GM12878 (cell line): ENCODE results near the gene ERBB3. TPM values are rescaled to one million over a fixed set of nuclear protein-coding genes. Genes with fewer than 3 reads are reported as not detected.
"Not testable (repeated sequence)": the region's sequence is repeated elsewhere in the genome, so short reads cannot be mapped to it uniquely, and the experiment has no call there.

Source experiments
- ATAC-seq: fragments of 200-7000 bp; cut with Tn5 transposase; 3 replicates; pipeline ENCODE4 v1.9.1; 2020; ENCODE audit warnings: mild to moderate bottlenecking, moderate library complexity
- BruUV-seq: library from RNA; stranded (reverse); fragments of 400-500 nt; replicated peaks from 2 replicates; lab custom pipeline; 2021; lab: Mats Ljungman, UMichigan
- CTCF ChIA-PET: fragments of 300-600 bp; sonication (Branson Sonifier 250); formaldehyde crosslinking; extraction: SDS; loops from one replicate; lab custom pipeline; 2021; ENCODE audit warnings: inconsistent platforms; lab: Yijun Ruan, JAX
- POLR2A ChIA-PET: fragments of 350-600 bp; formaldehyde crosslinking; extraction: SDS; loops from one replicate; lab custom pipeline; 2021; ENCODE audit warnings: inconsistent platforms; lab: Charles Lee
- RAD21 ChIA-PET: fragments of 300-600 bp; sonication (Branson Sonifier 250); formaldehyde crosslinking; loops from one replicate; lab custom pipeline; 2023; ENCODE audit warnings: antibody characterized with exemption; ENCODE audit not compliant: unreplicated experiment; lab: Charles Lee
- SMC1A ChIA-PET: fragments of 300-600 bp; sonication (Branson Sonifier 250); formaldehyde crosslinking; loops from one replicate; lab custom pipeline; 2023; ENCODE audit not compliant: unreplicated experiment, uncharacterized antibody; lab: Charles Lee
- DNase-seq: peaks from one replicate; pipeline ENCODE4 v3.0.0-alpha.2; 2011; ENCODE audit warnings: low read depth, low spot score
- FAIRE-seq: peaks from 3 replicates; lab custom pipeline; 2011; peaks lifted over from hg19 to GRCh38; lab: Jason Lieb, UNC
- H2AFZ ChIP-seq: 2 replicates; pipeline ENCODE4 v1.6.0; 2011; ENCODE audit warnings: low read depth, low read length, control low read depth; ENCODE audit not compliant: control insufficient read depth
- H3K27ac ChIP-seq: 2 replicates; pipeline ENCODE4 v1.5.1; 2011; ENCODE audit warnings: control low read depth; ENCODE audit not compliant: control insufficient read depth, insufficient read depth
- H3K27me3 ChIP-seq, 2 experiments: replicated peaks in 1 of 2; 2 replicates each; pipeline versions ENCODE4 v1.6.0 to v1.6.1; 2011; ENCODE audit warnings: low read length in 1 of 2; ENCODE audit not compliant: control insufficient read depth in 2 of 2, insufficient read depth in 2 of 2
- H3K36me3 ChIP-seq, 2 experiments: 2 replicates each; pipeline ENCODE4 v1.5.1; 2011; ENCODE audit warnings: low read length in 1 of 2; ENCODE audit not compliant: control insufficient read depth in 2 of 2, insufficient read depth in 2 of 2
- H3K4me1 ChIP-seq: 2 replicates; pipeline ENCODE4 v1.6.1; 2011; ENCODE audit warnings: mild to moderate bottlenecking, low read length, moderate library complexity, mixed read lengths; ENCODE audit not compliant: control insufficient read depth, insufficient read depth
- H3K4me2 ChIP-seq: 2 replicates; pipeline ENCODE4 v1.6.0; 2011; ENCODE audit warnings: control low read depth; ENCODE audit not compliant: control insufficient read depth, insufficient read depth
- H3K4me3 ChIP-seq: fragments of 200-600 bp; sonication (generic); 2 replicates; pipeline ENCODE4 v1.5.1; 2016
- H3K79me2 ChIP-seq: 2 replicates; pipeline ENCODE4 v1.6.0; 2011; ENCODE audit warnings: low read length; ENCODE audit not compliant: control insufficient read depth, insufficient read depth
- H3K9ac ChIP-seq: 2 replicates; pipeline ENCODE4 v1.8.0; 2011; ENCODE audit warnings: low read length, control low read depth, mixed read lengths; ENCODE audit not compliant: control insufficient read depth, insufficient read depth
- H3K9me3 ChIP-seq: replicated peaks from 3 replicates; pipeline ENCODE4 v1.5.1; 2011; ENCODE audit warnings: mild to moderate bottlenecking, low read length; ENCODE audit not compliant: control insufficient read depth, insufficient read depth
- H4K20me1 ChIP-seq: 2 replicates; pipeline ENCODE4 v1.6.0; 2011; ENCODE audit not compliant: control insufficient read depth, insufficient read depth
- BACH1 ChIP-seq: fragments of 450-650 bp; IDR thresholded peaks from 2 replicates; pipeline ENCODE4 v1.6.1; 2017; ENCODE audit warnings: mild to moderate bottlenecking, borderline replicate concordance
- CHD2 ChIP-seq: IDR thresholded peaks from 2 replicates; pipeline ENCODE4 v1.6.1; 2011; ENCODE audit warnings: low read depth, low read length, improper control_type of control experiment, borderline replicate concordance
- HCFC1 ChIP-seq: fragments of 150-350 bp; IDR thresholded peaks from 2 replicates; pipeline ENCODE4 v1.6.1; 2014; ENCODE audit warnings: low read length
- MYB ChIP-seq: fragments of 150-350 bp; IDR thresholded peaks from 2 replicates; pipeline ENCODE4 v1.6.1; 2014; ENCODE audit warnings: mild to moderate bottlenecking, low read depth, low read length, borderline replicate concordance
- MYC ChIP-seq: IDR thresholded peaks from 2 replicates; pipeline ENCODE4 v1.6.1; 2011; ENCODE audit warnings: mild to moderate bottlenecking, low read length, moderate library complexity, inconsistent platforms; ENCODE audit not compliant: insufficient read depth, insufficient replicate concordance, insufficient read length, severe bottlenecking
- STAT1 ChIP-seq: fragments of 450-650 bp; conservative IDR thresholded peaks from 2 replicates; pipeline ENCODE4 v1.6.1; 2014; ENCODE audit warnings: antibody characterized with exemption, mild to moderate bottlenecking
- WGBS: methylation state at CpG from one replicate; pipeline ENCODE4 v1.1.6; 2016; ENCODE audit warnings: low lambda C conversion rate; ENCODE audit not compliant: insufficient replicate concordance, insufficient coverage; ENCODE audit errors: missing lambda C conversion rate; 5-methylcytosine and 5-hydroxymethylcytosine counted together
- in situ Hi-C: fragments of 300-500 bp; cut with MboI; formaldehyde crosslinking; loops from 9 replicates; pipeline ENCODE4 v1.14.3; 2018; ENCODE audit warnings: mixed read lengths
- intact Hi-C: fragments of 100-400 bp; cut with micrococcal nuclease; formaldehyde crosslinking; loops from one replicate; pipeline ENCODE4 v1.14.2; 2022; ENCODE audit not compliant: unreplicated experiment
- polyA plus RNA-seq, 11 experiments: library from polyadenylated mRNA; depleted of rRNA in 4 of 11; unstranded in 6 of 11; stranded (reverse) in 5 of 11; fragments of >200 nt; fragmentation: Nextera tagmentation in 4 of 11; fragmentation: Illumina TruSeq in 1 of 11; extraction: Ambion mirVana in 4 of 11; extraction: Trizol in 1 of 11; gene quantifications; 1 replicate in 1 of 11; 2 replicates in 10 of 11; pipeline versions ENCODE4 v1.2.1 to v1.2.3, GENCODE V29; 2011 to 2016; ENCODE audit warnings: inconsistent platforms in 2 of 11, missing spikeins in 2 of 11, low read depth in 1 of 11
- total RNA-seq, 4 experiments: library from RNA; depleted of rRNA in 3 of 4; stranded (reverse); fragments of >200 nt in 3 of 4; fragmentation: Illumina TruSeq in 1 of 4; extraction: Trizol in 1 of 4; gene quantifications; 2 replicates each; pipeline versions ENCODE4 v1.2.1 to v1.2.3, GENCODE V29; 2013 to 2021

The ERBB3 gene
- total and polyA plus RNA-seq, 10 of the 15 experiments (the other 5 are each of a cell fraction or from before 2014, with no cell fraction given) = 0.03 to 0.72 (median 0.04) TPM; not detected in 5

DNA sequence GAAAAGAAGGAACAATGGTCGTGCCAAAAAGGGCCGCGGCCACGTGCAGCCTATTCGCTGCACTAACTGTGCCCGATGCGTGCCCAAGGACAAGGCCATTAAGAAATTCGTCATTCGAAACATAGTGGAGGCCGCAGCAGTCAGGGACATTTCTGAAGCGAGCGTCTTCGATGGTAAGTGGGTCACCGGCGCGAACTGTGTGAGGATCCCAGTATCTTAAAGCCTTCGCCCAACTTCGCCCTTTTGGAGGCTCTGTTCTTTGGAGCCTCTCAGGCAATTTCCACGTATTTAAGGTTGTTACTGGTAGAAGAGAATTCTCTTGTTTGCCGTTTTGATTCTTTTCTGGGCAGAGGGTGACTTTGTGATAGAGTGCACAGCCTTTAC is 37.5 kb upstream of the ERBB3 start:
- Histone ChIP-seq H3K4me1 (peaks cover 15% of the 10 kb centered on the region), H3K36me3 (peaks cover 5 to 19% of the 10 kb centered on the region in 2 experiments; a peak in 3 of 4 replicates), H3K9ac (peak overlapping the region; percentile 96), H3K27ac (peak overlapping the region; percentile 98), H3K4me3 (peak overlapping the region; percentile 98), H3K4me2 (peak overlapping the region; percentile 92)
- WGBS = 3% methylated on average over 18 of the region's 20 CpGs
- H3K27me3 ChIP-seq, in situ Hi-C loops, H2AFZ ChIP-seq, DNase-seq, H4K20me1 ChIP-seq, POLR2A ChIA-PET, FAIRE-seq: not testable (repeated sequence)
- BruUV-seq = TSS peak; percentile 92
- intact Hi-C loops = loop anchor here (5.0 kb wide), 1 partner anchor 215 kb away; the partner anchor contains the start of gene DNAJC14
- SMC1A ChIA-PET = interaction anchor here (4.1 kb wide), 1 partner anchor 304 kb away, joined by 37 read pairs; no protein-coding TSS in a partner anchor
- peak; percentile 3 for ATAC-seq
- TF ChIP-seq MYC = peak; percentile 4
- TF ChIP-seq, all 136 proteins: peak for 1; not testable (repeated sequence) for 135
- RAD21 ChIA-PET, H3K9me3 ChIP-seq, CTCF ChIA-PET: not testable (repeated sequence)
- peaks cover 22% of the 10 kb centered on the region for H3K79me2 ChIP-seq

DNA sequence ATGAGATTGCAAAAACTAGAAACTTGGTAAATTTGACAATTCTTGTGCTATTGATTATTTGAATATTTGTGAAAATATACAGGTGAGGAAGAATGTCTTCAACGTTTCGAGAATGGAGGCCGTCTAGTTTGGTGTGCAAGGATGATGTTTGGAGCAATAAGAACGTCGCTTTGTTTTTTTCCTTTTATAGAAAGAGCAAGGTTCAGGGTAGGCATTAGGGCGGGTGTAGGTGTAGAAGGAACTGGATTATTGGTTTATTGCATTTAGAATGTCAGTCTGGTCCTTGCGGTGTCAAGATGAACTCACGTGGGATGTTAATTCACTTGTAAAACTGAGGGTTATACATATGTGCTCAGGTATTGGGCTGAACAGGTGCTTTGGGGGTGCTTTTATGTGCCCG is 37.1 kb upstream of the ERBB3 start:
- peak overlapping the region; percentile 98 for H3K27ac ChIP-seq
- no peaks in the 10 kb centered on the region for H3K9me3 ChIP-seq
- peak overlapping the region; percentile 96 for H3K9ac ChIP-seq
- peaks cover 5 to 19% of the 10 kb centered on the region in 2 experiments; a peak in 3 of 4 replicates for H3K36me3 ChIP-seq
- ATAC-seq = no peak
- peaks cover 15% of the 10 kb centered on the region for H3K4me1 ChIP-seq
- no peak for TF ChIP-seq STAT1
- no peak for TF ChIP-seq HCFC1
- TF ChIP-seq BACH1 = no peak
- TF ChIP-seq CHD2 = no peak
- no peak for TF ChIP-seq MYB
- TF ChIP-seq, all 136 proteins: peak for 0
- no peaks in the 10 kb centered on the region for H4K20me1 ChIP-seq
- RAD21 ChIA-PET = interaction anchor here (1.6 kb wide), 1 partner anchor 61 kb away, joined by 4 read pairs; the partner anchor contains the start of gene PA2G4
- POLR2A ChIA-PET = no interaction called here
- WGBS = 4% methylated on average over 9 of the region's 9 CpGs
- no peaks in the 10 kb centered on the region for H3K27me3 ChIP-seq
- CTCF ChIA-PET = interaction anchor here (2.2 kb wide), 1 partner anchor 212 kb away, joined by 4 read pairs; no protein-coding TSS in a partner anchor
- SMC1A ChIA-PET = no interaction called here
- intact Hi-C loops = loop anchor here (5.0 kb wide), 1 partner anchor 216 kb away; the partner anchor contains the start of gene DNAJC14
- DNase-seq (no peak), FAIRE-seq (no peak)
- no peak overlapping the region for H2AFZ ChIP-seq
- H3K79me2 ChIP-seq = peaks cover 22% of the 10 kb centered on the region
- in situ Hi-C loops = no loop called here
- H3K4me3 ChIP-seq = peak overlapping the region; percentile 98
- H3K4me2 ChIP-seq = peak overlapping the region; percentile 92
- BruUV-seq = no TSS peak
